NCI-H82 (cell line): ENCODE results near the gene TRIM33.
"Not testable (repeated sequence)": the region's sequence is repeated elsewhere in the genome, so short reads cannot be mapped to it uniquely, and the experiment has no call there.

Experiments
- DNase-seq: peaks from one replicate; lab custom pipeline; 2025; lab: John Stamatoyannopoulos, UW

Gene TRIM33

GRCh38 chr1:114397601-114398000 is 113.4 kb downstream of the TRIM33 start:
- no peak for DNase-seq

- no peak for DNase-seq
Measured at GRCh38 chr1:114395863-114396262, 115.1 kb downstream of the TRIM33 start.

GRCh38 chr1:114390960-114391359 is 120.0 kb downstream of the TRIM33 start:
- no peak for DNase-seq

GRCh38 chr1:114390361-114390760 is 120.6 kb downstream of the TRIM33 start:
- no peak for DNase-seq

DNA sequence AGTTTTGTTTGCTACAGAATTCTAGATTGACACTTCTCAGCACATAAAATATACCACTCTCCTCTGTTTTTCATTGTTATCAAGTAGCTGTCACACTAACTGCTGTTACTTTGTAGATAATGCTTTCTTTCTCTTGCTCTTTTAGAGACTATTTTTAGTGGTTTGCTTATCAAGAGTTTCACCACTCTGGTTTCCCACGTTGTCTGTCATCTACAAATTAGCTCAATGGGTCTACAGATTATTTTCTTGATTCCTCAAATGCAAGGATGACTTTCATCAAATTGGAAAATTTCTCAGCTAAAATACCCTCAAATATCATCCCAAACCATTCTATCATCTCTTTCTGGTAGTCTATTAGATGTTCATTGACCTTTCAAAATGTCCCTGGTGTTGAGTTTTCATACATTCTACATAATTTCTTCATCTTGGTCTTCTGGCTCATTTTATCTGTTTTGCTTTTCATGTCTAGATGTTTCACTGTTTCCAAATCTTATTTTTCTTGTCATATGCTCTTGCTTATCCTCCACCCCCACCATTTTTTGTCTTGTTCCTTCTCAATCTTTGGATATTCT is 122.5 kb downstream of the TRIM33 start:
- no peak for DNase-seq

DNA sequence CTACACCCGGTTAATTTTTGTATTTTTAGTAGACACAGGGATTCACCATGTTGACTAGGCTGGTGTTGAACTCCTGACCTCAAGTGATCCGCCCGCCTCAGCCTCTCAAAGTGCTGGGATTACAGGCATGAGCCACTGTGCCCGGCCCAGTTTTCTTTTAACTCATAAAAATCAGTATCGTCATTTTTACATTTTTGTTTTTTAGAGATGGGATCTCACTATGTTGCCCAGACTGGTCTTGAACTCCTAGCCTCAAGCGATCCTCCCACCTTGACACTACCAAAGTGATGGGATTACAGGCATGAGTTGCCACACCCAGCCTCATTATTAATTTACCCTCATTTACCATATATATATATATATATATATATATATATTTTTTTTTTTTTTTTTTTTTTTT is 123.4 kb downstream of the TRIM33 start:
- not testable (repeated sequence) for DNase-seq

GRCh38 chr1:114387010-114387360 is 124.0 kb downstream of the TRIM33 start:
- no peak for DNase-seq

DNA sequence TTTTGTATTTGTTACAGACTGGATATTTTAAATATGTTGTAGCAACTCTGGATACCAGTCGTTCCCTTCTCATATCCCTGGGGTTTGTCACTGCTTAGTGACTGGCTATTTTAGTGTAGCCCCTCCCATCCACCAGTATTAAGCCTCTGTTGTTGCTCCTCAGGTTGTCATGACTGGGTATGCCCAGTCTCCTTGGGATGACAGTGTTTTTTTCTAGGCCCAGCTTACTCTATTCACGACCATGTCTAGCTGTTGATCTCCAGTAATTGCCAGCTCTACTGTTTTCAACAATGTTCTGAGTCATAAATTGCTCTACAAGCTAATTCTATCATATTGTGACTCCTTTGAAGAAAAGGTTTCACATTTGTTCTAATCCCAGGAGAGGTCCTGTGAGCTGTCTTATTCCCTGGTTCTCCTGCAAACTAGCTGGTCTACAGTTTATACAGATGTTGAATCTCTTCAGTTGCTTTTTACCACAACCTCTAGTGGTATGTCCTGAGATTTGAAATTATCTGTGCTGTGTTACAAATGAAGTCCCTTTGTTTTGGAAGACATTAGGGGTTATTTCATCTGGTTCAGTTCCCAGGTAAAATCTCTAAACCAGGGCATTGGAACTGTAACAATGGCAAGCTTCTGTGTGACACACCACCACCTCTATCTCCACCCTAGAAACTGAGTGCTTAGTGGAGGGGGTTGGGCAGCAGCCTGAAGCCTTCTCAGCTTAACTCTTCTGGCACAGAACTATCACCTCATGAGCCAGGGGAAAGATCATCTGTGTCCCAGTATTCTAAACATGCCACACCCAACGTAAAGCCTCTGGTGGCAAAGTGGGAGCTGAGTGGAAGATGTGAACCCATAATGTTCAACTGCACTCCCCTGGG is 124.6 kb downstream of the TRIM33 start:
- DNase-seq: no peak

GRCh38 chr1:114384922-114385321 is 126.1 kb downstream of the TRIM33 start:
- no peak for DNase-seq

- no peak for DNase-seq
Measured at GRCh38 chr1:114379987-114380386, 131.0 kb downstream of the TRIM33 start.

GRCh38 chr1:114379358-114379757 is 131.6 kb downstream of the TRIM33 start:
- no peak for DNase-seq

GRCh38 chr1:114377356-114377755 is 133.6 kb downstream of the TRIM33 start:
- DNase-seq: no peak

DNA sequence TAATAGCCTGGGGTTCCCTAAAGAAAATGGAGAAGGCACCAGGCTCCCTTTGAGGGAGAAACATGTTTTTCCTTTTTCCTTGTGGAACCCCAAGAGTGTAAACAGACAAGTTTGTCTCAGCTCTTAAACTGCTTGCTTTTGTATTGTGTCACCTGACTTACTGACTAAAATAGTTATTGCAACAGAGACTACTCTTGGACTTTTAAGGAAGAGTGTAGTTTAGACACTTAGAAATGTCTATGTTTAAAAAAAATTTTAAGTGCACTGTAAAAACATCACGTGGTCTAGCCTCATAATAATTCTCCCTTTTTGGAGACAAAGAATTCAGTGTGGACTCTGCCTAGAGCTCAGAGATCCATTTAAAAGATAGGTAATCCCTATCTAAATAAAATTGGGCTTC is 141.1 kb downstream of the TRIM33 start:
- DNase-seq: no peak

- DNase-seq: not testable (repeated sequence)
Measured at GRCh38 chr1:114369266-114369919, 141.6 kb downstream of the TRIM33 start.

- DNase-seq: no peak
Measured at GRCh38 chr1:114368560-114369255, 142.3 kb downstream of the TRIM33 start.

DNA sequence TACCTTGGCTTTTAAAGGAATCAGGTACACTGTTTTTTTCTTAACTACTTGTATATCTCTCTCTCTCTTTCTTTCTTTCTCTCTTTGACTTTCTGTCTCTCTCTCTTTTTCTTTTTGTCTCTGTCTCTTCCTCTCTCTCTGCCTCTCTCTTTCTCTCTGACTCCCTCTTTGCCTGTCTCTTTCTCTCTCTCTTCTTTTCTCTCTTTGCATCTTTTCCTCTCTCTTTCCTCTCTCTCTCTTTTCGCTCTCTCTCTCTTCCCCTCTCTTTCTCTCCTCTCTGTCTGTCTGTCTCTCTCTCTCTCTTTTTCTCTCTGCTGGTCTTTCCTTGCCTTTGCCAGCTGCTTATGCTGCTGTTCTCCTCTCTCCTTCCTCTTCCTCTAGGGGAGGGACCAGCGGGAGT is 143.2 kb downstream of the TRIM33 start:
- DNase-seq: no peak

- DNase-seq: not testable (repeated sequence)
Measured at GRCh38 chr1:114363230-114363629, 147.8 kb downstream of the TRIM33 start.

DNA sequence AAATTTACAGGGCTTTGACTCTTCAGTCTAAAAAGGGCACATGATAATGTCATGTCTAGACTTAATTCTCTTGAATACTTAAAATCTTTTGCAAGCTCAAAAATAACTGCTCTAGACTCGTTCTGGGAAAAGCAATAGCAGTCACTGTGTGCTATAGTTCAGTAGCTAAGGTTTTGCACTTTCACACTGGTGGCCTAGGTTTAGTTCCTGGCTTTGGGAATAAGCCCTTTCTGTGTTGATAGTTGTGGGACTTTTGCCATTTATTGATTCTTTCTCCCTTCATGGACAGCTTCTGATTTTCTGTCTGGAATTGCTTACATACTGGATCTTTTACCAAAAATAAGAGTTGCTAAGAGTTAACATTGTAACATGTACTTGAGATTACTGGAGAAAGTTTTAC is 151.2 kb downstream of the TRIM33 start:
- DNase-seq: no peak

GRCh38 chr1:114355240-114355639 is 155.8 kb downstream of the TRIM33 start:
- DNase-seq: no peak

- DNase-seq: peak; percentile 74
Measured at GRCh38 chr1:114353262-114353661, 157.7 kb downstream of the TRIM33 start.

DNA sequence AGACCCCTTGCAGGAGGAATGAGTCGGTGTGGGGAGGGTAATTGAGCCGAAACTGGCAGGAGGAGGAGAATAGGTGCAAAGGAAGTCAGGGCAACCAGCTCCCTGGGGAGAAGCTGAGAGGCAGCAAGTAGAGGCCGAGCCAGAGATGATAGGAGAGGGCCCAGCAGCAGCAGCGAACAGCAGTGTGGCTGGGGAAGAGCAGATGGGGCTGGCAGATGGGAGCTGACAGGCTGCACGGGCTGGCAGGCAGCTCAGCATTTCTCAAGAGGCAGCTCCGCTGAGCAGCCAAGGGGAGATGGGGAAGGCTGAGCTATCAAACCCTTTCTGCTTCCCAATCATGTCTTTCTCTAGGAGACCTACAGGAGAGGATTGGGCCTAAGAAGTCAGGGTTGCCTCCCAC is 158.2 kb downstream of the TRIM33 start:
- peak; percentile 97 for DNase-seq

DNA sequence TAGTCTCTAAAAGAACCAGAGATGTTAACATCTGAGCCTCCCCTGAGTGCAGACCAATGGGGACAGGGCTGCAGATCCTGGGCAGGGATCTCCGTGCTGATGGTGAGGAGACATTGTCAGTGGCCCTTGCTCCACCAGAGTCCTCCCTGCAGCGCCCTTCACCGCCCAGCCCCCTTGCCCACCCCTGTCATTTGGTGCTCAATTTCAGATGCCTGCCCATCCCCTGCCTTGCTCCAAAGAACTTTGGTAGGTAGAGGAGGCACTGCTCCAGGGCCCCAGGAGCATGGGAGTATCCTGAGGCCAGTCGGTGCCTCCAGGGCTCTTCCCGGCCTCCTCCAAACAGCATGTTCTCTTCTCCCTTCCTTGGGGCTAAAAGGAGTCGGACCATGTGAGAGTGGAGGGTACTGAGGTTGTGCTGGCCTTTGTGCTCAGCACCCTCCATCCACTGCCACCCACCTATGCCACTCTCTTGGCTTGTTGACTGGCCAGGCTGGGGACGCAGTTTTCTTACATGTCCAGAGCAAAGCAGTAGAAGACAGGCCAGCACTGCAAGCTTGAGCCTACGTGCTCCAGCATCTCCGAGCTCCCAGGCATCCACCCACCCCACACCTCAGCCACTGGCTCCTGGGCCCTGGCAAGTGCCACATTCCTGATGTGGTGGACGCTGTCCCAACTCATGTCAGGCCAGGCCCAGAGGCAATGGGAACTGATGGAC is 160.1 kb downstream of the TRIM33 start:
- no peak for DNase-seq
